ENCODE data around the gene XIRP1. TPM values are rescaled to one million over a fixed set of nuclear protein-coding genes. Genes with fewer than 3 reads are reported as not detected.

The XIRP1 gene
- total RNA-seq, 1 donor from 2014 or later, result not detected

DNA sequence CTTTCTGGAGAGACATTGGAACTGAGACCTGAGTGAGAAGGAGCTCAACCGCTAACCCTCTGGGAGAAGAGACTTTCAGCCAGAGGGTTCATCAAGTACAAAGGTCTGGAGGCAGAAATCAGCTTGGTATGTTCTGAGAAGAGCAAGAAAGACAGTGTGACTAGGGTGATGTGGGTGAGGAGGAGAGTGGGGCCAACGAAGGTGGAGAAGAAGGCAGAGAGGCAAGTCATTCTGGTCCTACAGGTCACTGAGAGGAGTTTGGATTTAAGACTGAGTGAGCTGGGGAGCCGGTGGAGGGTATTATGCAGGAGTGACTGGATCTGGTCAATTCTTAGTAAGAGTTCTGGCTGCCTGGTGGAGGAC, 12.2 kb downstream of the XIRP1 start:
- TF ChIP-seq, protein P1, sequence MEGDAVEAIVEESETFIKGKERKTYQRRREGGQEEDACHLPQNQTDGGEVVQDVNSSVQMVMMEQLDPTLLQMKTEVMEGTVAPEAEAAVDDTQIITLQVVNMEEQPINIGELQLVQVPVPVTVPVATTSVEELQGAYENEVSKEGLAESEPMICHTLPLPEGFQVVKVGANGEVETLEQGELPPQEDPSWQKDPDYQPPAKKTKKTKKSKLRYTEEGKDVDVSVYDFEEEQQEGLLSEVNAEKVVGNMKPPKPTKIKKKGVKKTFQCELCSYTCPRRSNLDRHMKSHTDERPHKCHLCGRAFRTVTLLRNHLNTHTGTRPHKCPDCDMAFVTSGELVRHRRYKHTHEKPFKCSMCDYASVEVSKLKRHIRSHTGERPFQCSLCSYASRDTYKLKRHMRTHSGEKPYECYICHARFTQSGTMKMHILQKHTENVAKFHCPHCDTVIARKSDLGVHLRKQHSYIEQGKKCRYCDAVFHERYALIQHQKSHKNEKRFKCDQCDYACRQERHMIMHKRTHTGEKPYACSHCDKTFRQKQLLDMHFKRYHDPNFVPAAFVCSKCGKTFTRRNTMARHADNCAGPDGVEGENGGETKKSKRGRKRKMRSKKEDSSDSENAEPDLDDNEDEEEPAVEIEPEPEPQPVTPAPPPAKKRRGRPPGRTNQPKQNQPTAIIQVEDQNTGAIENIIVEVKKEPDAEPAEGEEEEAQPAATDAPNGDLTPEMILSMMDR (IDR thresholded peaks at IDR 0.05), result no peak
- H3K4me1 ChIP-seq, result peaks cover 43% of the 10 kb centered on the region

DNA sequence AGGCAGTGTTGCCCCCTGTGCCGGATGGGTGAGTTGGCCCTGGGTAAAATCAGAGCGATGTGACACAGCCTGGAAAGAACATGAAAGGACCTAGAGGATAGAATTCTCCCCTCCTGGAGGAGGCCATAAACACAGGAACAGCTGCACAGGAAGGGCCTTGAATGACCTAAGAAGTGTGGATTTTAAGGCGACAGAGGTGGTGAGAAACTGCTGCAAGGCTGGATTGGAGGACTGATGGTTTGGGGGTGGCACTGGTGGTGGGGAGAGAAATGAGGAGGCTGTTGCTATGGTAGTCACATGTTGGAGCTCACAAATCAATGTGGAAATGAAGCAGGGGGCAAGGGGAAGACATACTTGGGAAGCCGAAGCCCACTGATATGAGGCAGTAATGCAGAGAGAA, 13.8 kb downstream of the XIRP1 start:
- Histone ChIP-seq H3K27me3 (no peaks in the 10 kb centered on the region), H3K4me3 (peak overlapping the region; percentile 40), H3K27ac (peak overlapping the region; percentile 89), H3K4me1 (peaks cover 43% of the 10 kb centered on the region), H3K36me3 (no peaks in the 10 kb centered on the region), H3K9me3 (no peaks in the 10 kb centered on the region)
- ATAC-seq (no peak), DNase-seq (no peak)
- intact Hi-C loops (cut with DNase I), result no loop called here
- TF ChIP-seq, protein P1 (IDR thresholded peaks at IDR 0.05), result no peak

More for the DNA sequence above, 12.2 kb downstream of the XIRP1 start:
- no peak for ATAC-seq
- H3K9me3 ChIP-seq, result no peaks in the 10 kb centered on the region
- DNase-seq, result no peak
- peak overlapping the region; percentile 71 for H3K27ac ChIP-seq
- no peaks in the 10 kb centered on the region for H3K27me3 ChIP-seq
- intact Hi-C loops (cut with DNase I), result no loop called here
- H3K4me3 ChIP-seq, result peak overlapping the region; percentile 34
- no peaks in the 10 kb centered on the region for H3K36me3 ChIP-seq

DNA sequence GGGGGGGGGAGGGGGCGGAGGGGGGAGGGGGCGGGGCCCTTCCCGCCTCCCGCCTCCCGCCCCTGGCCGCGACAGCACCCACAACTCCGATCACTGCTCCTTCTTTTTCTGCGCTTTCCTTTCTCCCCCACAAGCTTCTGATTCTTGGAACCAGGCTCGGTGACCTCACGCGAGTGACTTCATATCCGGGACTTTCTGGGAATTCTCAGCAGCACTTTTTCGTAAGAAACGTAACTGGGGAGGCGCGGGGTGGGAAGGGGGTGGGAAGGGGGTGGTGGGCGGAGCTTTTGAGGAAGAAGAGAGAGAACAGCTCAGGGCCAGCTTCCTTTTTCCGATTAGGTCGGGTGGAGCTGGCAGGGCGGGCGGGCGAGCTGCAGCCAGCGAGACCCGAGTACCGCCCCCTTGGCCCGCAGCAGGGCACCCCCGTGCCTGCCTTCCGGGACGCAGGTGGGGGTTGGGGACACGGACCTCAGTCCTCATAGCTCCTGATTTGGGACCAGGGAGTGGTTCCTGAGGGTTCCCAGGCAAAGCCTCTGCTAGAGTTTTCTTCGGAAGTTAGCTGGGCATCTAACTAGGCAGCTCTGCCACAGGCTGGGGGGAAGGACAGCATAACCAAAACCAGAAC, 14.6 kb downstream of the XIRP1 start:
- DNase-seq (peak; percentile 96), ATAC-seq (peak; percentile 79)
- Histone ChIP-seq H3K4me3 (peak overlapping the region; percentile 40), H3K27me3 (no peaks in the 10 kb centered on the region), H3K4me1 (peaks cover 43% of the 10 kb centered on the region), H3K27ac (peak overlapping the region; percentile 89), H3K36me3 (no peaks in the 10 kb centered on the region), H3K9me3 (no peaks in the 10 kb centered on the region)
- intact Hi-C loops (cut with DNase I), result no loop called here
- TF ChIP-seq, protein P1 (IDR thresholded peaks at IDR 0.05), result no peak

DNA sequence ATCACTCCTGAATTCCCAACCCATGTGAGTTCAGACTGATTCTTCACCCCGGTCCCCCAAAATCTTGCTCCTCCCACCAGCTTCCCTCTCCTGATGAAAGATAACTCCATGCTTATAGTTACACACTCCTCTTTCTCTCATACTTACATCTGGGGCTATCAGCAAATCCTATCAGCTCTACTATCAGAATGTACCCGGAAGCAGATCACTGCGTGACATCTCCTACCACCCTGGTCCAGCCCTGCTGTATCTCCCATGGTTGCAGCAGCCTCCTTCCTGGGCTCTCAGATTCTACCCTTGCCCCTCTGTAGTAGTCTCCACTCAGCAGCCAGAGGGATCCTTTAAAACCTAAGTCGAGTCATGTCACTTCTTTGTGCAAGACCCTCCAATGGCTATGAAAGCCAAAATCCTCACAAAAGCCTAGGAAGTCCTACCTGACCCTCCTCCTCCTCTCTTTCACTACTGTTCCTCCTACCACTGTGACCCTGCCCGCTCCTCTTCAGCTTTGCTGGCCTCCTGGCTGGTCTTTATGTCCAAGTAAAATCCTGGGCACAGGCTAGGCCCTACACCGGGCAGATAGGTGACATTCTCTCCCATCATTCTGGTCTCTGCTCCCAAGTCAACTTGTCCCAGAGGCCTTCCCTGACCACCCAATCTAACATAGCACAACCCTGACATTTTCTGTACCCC, 16.2 kb downstream of the XIRP1 start:
- H3K27me3 ChIP-seq, result no peaks in the 10 kb centered on the region
- intact Hi-C loops (cut with DNase I), result no loop called here
- TF ChIP-seq, protein P1 (IDR thresholded peaks at IDR 0.05), result no peak
- ATAC-seq (no peak), DNase-seq (no peak)
- peaks cover 36% of the 10 kb centered on the region for H3K4me1 ChIP-seq
- H3K27ac ChIP-seq, result peak overlapping the region; percentile 89
- no peak overlapping the region for H3K4me3 ChIP-seq
- H3K9me3 ChIP-seq, result no peaks in the 10 kb centered on the region
- H3K36me3 ChIP-seq, result no peaks in the 10 kb centered on the region

DNA sequence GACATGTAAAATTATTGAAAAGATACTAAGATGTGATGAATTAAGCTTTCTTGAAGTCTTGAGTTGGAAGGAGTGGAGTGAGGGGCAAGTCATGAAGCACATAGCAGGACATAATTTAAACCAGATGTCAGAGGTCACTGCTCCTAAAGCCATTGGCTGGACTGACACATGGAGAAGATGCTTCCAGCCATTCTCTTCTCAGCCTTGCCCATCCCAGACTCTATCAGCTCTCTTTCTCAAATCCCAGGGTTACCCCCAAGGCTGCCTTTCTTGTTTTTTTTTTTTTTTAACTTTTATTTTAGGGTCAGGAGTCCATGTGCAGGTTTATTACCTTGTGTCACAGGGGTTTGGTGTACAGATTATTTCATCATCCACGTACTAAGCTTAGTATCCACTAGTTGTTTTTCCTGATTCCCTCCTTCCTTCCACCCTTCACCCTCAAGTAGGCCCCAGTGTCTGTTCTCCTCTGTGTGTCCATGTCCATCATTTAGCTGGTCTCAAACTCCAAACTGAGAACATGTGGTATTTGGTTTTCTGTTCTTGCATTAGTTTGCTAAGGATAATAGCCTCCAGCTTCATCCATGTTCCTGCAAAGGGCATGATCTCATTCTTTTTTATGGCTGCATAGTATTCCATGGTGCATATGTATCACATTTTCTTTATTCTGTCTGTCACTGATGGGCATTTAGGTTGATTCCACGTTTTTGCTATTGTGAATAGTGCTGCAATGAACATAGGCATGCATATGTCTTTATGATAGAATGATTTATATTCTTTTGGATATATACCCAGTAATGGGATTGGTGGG, 18.9 kb downstream of the XIRP1 start:
- ATAC-seq (no peak), DNase-seq (no peak)
- TF ChIP-seq, protein P1 (IDR thresholded peaks at IDR 0.05), result no peak
- peaks cover 13% of the 10 kb centered on the region for H3K4me1 ChIP-seq
- no peaks in the 10 kb centered on the region for H3K9me3 ChIP-seq
- no peak overlapping the region for H3K4me3 ChIP-seq
- no peak overlapping the region for H3K27ac ChIP-seq
- H3K36me3 ChIP-seq, result no peaks in the 10 kb centered on the region
- H3K27me3 ChIP-seq, result no peaks in the 10 kb centered on the region
- intact Hi-C loops (cut with DNase I), result no loop called here

Measured in upper lobe of right lung (tissue), 1 donor.